SIG-M5 (cell line): ENCODE results near the gene SLC35E4.

Source experiments
- DNase-seq: peaks from one replicate; lab custom pipeline; 2025; lab: John Stamatoyannopoulos, UW

The SLC35E4 gene

GRCh38 chr22:30691204-30691603 is 55.6 kb downstream of the SLC35E4 start:
- DNase-seq, result no peak

- no peak for DNase-seq
These were observed 58.6 kb downstream of the SLC35E4 start for GRCh38 chr22:30694171-30694639.

DNA sequence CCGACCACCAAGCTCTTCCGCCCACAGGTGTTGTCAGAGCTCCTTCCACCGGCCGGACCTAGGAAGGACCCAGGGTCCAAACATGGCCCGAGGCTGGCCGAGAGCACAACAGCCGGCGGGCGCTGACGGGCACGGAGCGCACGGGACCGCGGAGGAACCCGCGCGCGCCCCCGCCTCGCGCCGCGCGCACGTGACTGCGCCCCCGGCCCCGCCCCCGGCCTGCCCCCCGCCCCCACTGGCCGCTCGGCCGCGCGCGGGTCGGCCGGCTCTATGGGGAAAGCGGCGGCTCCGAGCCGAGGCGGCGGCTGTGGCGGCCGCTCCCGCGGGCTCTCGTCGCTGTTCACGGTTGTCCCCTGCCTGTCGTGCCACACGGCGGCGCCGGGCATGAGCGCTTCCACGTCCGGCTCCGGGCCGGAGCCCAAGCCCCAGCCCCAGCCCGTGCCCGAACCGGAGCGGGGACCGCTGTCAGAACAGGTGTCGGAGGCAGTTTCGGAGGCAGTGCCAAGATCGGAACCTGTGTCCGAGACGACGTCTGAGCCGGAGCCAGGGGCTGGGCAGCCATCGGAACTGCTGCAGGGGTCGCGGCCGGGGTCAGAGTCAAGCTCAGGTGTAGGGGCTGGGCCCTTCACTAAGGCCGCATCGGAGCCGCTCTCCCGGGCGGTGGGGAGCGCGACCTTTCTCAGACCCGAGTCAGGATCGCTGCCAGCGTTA is 59.2 kb downstream of the SLC35E4 start, which contains the start of gene OSBP2:
Gene OSBP2, plus strand, starts transcription at position 235 of the 711 bp plus-strand sequence. Its CDS starts 36 bp downstream, at position 271.
- no peak for DNase-seq

GRCh38 chr22:30695351-30695851 is 59.8 kb downstream of the SLC35E4 start:
- no peak for DNase-seq

DNA sequence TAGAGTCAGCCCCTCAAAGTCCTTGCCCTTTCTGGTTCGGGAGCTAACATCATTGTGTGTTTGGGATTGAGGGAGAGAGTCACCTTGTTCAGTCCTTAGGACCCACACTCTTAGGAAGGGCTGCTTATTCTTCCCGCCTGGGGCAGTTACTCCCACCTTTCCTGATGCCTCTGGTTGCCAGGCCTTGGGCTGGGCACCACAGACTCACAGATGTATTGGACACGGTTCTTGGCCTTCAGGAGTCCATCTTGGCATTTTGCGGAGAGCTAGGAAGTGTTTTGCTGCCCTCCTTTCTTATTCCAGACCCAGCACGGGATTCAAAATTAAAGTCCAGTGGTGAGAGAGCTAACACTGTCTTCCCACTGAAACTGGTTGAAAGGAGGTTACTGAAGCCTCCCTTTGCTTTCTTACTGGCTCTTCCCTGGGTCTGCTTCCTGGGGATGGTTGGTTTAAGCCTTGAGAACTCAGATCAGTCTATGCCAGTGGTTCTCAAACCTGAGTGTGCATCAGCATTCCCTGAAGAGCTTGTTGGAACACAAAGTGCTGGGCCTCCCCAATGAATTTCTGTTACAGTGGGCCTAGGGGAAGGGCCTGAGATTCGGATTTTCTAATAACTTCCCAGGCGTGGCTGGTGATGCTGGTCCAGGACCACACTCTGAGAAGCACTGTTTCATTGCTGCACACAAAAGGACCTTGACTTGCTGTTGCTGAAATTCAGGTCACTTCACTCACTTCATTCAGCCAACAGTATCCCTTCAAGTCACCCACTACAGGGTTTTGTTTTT is 60.5 kb downstream of the SLC35E4 start:
- no peak for DNase-seq
